MG63 (cell line): Measurements from ENCODE around the gene ZFR. TPM values are rescaled to one million over a fixed set of nuclear protein-coding genes. Genes with fewer than 3 reads are reported as not detected.

Experiments used
- DNase-seq: peaks from one replicate; pipeline ENCODE4 v3.0.0-alpha.2; 2020
- H3K27me3 ChIP-seq: fragments of 250-450 bp; sonication (Bioruptor Pico); 2 replicates; pipeline ENCODE4 v1.5.1; 2020; ENCODE audit warnings: mild to moderate bottlenecking, moderate library complexity
- H3K36me3 ChIP-seq: fragments of 250-450 bp; sonication (Bioruptor Pico); 2 replicates; pipeline ENCODE4 v1.5.1; 2020; ENCODE audit warnings: mild to moderate bottlenecking, moderate library complexity
- H3K4me3 ChIP-seq: fragments of 250-450 bp; sonication (Bioruptor Pico); 2 replicates; pipeline ENCODE4 v1.5.1; 2020; ENCODE audit warnings: mild to moderate bottlenecking, moderate library complexity
- H3K9me3 ChIP-seq: fragments of 250-450 bp; sonication (Bioruptor Pico); 2 replicates; pipeline ENCODE4 v1.5.1; 2020; ENCODE audit warnings: mild to moderate bottlenecking, moderate library complexity
- total RNA-seq: library from RNA; depleted of rRNA; stranded (reverse); fragments of >200 nt; shearing (Covaris generic); gene quantifications from 2 replicates; pipeline ENCODE4 v1.2.3, GENCODE V29; 2014; ENCODE audit warnings: low replicate concordance; rRNA removed

Gene ZFR
- total RNA-seq: 62.7 and 95.5 TPM in 2 replicates

DNA sequence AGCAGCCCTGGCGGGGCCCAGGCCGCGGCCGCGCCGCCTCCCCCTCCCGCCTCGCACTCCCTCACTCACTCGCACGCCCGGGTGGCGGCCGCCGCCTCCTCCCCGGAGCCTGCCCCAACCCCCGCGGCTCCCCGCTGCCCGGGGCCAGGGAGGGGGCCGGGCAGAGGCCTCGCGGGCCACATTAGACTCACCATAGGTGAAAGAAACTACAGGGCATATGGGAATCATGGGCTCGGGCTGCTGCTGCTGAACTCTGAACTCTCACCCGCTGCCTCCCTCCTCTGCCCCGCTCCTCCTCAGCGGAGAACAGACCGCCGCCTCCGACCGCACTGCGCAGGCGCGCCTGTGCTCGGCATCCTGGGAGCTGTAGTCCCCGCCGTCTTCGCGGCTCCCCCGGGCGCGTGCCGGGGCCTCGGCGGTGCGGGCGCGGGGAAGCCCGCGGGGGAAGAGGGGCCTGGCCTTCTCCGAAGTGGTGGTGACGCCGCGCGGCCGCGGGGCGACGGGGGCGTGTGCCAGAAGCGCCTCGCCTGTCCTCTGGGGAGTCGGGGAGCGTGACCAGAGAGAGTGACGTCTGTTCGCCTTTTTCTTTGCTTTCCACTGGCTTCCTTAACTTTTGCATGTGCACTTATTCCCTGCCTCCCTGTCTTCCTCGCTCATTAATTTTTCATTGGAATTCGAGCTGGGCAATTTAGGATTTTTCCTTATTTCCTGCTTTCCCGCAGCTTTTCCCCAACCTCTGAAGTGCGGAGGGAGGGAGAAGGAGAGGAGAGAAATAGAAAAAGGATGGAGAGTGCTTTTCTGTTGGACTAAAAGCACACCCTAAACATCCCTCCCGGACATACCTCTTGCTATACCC, at the start of gene ZFR:
Gene ZFR, minus strand, starts transcription at position 310 of the 856 bp plus-strand sequence. Its CDS starts 82 bp downstream, at position 228.
- H3K27me3 ChIP-seq: no peaks in the 10 kb centered on the region
- H3K36me3 ChIP-seq: peaks cover 22% of the 10 kb centered on the region
- peak within 1 kb of the TSS; percentile 74 for H3K4me3 ChIP-seq
- no peaks in the 10 kb centered on the region for H3K9me3 ChIP-seq
- DNase-seq: peak; percentile 95

DNA sequence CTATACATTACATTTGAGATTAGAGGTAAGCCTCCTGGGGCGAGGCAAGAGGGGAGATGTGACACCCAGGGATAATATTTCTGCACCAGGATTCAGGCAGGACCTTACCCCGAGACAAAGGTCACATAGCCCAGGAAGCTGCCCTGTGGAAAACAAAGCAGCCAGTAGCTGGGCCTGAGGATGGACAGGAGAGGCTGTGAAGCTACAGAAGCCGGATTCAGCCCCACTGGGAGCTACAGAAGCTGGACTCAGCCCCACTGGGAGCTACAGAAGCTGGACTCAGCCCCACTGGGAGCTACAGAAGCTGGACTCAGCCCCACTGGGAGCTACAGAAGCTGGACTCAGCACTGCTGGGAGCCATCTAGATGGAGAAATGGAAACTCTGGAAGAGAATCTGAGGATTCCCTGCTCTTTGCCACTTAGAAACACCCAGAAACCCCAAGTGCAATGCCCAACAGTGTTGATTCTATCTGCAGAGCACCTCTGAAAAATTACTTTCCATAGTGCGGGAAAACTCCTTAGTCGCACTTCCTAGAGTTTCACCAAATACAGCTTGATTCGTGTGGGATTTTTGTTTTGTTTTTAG, 46.5 kb upstream of the ZFR start:
- Histone ChIP-seq H3K36me3 (no peaks in the 10 kb centered on the region), H3K4me3 (no peak overlapping the region), H3K27me3 (no peaks in the 10 kb centered on the region), H3K9me3 (no peaks in the 10 kb centered on the region)
- DNase-seq: no peak

DNA sequence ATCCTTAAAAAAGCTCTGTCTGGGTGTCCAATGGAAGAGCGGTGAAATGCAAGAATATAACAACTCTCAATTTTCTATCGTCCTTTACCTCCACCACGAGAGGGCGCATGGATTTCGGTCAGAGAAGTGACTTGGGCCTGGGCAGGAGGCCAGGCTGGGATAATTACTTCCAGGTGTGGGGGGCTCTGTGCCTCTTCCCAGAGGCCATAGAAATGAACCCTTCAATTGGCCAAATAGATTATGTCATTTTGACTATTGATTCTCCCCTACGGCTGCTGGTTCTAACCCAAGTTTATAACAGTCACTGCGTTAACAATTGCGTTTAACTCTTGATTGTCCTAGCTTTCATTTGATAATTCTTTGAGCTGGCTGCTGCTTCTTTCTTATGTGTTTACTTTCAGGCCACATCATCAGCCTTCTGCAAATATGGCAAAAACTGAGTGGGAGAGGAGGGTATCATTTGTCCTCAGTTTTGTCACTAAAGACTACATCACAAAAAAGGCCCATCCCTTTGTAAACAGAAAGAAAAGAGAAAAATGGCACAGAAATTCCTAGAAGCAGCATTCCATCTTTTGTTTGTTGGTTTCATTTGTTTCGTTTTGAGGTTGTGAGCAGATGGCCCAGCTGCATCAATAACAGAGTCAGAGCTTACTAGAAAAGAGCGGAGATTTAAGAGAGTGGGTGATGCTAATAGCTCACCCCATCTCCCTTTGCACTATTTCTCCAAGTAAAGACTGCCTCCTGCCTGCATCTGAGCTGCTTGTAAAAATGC, 45.4 kb upstream of the ZFR start:
- H3K27me3 ChIP-seq: no peaks in the 10 kb centered on the region
- H3K4me3 ChIP-seq: no peak overlapping the region
- H3K9me3 ChIP-seq: no peaks in the 10 kb centered on the region
- peak; percentile 83 for DNase-seq
- H3K36me3 ChIP-seq: no peaks in the 10 kb centered on the region

DNA sequence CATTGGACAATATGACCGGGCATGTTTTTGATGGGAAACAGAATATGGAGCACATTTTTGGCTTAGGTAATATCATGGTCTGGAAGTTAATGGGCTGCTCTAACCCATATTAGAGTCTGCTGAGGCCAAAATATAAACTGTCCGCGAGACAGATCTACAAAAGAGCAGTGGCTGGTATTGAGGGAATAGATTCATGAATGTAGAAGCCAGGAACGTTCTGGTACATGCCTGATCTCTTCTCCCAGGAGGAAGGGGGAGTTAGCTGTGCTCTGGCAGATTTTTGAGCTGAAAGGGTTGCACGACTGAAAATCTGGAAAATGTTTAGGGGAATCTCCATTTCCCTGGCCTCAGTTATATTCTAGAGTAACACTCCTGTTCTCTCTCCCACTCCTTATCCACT, 42.9 kb upstream of the ZFR start:
- Histone ChIP-seq H3K9me3 (no peaks in the 10 kb centered on the region), H3K27me3 (no peaks in the 10 kb centered on the region), H3K4me3 (no peak overlapping the region), H3K36me3 (no peaks in the 10 kb centered on the region)
- DNase-seq: no peak

DNA sequence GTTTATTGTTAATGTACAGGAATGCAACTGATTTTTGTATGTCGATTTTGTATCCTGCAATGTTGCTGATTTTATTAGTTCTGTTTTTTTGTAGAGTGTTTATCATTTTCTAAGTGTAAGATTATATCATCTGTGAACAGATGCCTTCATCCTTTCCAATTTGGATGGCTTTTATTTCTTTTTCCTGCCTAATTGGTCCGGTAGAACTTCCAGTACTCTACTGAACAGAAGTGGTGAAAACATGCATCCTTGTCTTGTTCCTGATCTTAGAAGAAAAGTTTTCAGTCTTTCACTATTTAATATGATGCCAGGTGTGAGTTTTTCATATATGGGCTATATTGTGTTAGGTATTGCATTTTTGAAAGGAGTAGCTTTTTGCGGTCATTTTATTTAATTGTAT, 42.5 kb upstream of the ZFR start:
- Histone ChIP-seq H3K4me3 (no peak overlapping the region), H3K27me3 (no peaks in the 10 kb centered on the region), H3K9me3 (no peaks in the 10 kb centered on the region), H3K36me3 (no peaks in the 10 kb centered on the region)
- DNase-seq: no peak

DNA sequence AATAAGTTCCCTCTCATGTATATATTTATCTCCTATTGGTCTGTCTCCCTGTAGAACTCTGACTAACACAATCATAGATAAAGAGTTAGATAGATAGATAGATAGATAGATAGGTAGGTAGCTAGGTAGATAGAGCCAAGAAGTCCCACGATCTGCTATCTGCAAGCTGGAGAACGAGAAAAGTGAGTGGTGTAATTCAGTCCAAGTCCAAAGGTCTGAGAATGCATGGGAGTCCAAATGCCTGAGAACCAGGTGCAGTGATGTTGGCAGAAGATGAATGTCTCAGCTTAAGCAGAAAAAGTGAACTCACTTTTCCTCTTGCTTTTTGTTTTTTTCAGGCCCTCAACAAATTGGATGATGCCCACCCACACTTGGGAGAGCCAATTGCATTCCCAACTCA, 37.7 kb upstream of the ZFR start:
- H3K4me3 ChIP-seq: no peak overlapping the region
- no peaks in the 10 kb centered on the region for H3K27me3 ChIP-seq
- DNase-seq: no peak
- no peaks in the 10 kb centered on the region for H3K36me3 ChIP-seq
- no peaks in the 10 kb centered on the region for H3K9me3 ChIP-seq

DNA sequence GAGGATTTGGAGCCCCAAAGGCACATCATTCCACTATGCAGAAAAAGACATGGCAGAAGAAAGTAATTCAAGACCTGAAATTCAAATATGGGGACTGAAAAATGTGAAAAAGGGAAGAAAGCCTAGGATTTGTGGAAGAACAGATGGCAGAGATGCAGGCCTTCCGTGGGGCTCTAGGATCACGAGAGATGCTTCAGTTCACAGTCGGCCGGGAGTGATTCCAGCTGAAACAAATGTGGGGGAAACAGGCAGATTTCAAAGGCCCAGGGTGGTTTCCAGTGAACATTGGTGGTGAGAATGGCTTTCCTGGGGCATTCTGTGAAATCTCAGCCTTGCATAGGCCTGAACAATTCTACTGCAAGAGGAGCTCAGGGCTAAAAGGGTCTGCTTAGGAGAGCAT, 34.6 kb upstream of the ZFR start:
- Histone ChIP-seq H3K4me3 (no peak overlapping the region), H3K27me3 (no peaks in the 10 kb centered on the region), H3K9me3 (no peaks in the 10 kb centered on the region), H3K36me3 (no peaks in the 10 kb centered on the region)
- no peak for DNase-seq

DNA sequence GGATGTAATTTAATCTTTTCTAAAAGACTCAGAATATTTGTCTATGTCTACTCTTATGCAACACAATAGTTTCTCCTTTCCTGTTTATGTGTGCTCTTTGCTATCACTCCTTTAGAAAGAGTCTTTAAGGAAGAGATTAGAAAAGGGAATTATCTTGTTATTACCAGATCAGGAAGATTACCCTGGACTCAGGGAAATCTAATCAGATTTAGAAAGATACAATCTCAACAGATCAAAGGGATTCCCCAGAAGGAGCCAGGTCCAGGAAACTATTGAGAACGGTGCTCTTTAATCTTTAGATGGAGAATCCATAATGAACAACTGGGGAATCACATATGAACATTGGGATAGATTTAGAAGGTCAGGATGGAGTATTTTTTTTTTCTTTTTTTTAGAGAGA, 32.4 kb upstream of the ZFR start:
- DNase-seq: no peak
- Histone ChIP-seq H3K4me3 (no peak overlapping the region), H3K36me3 (no peaks in the 10 kb centered on the region), H3K27me3 (no peaks in the 10 kb centered on the region), H3K9me3 (no peaks in the 10 kb centered on the region)

DNA sequence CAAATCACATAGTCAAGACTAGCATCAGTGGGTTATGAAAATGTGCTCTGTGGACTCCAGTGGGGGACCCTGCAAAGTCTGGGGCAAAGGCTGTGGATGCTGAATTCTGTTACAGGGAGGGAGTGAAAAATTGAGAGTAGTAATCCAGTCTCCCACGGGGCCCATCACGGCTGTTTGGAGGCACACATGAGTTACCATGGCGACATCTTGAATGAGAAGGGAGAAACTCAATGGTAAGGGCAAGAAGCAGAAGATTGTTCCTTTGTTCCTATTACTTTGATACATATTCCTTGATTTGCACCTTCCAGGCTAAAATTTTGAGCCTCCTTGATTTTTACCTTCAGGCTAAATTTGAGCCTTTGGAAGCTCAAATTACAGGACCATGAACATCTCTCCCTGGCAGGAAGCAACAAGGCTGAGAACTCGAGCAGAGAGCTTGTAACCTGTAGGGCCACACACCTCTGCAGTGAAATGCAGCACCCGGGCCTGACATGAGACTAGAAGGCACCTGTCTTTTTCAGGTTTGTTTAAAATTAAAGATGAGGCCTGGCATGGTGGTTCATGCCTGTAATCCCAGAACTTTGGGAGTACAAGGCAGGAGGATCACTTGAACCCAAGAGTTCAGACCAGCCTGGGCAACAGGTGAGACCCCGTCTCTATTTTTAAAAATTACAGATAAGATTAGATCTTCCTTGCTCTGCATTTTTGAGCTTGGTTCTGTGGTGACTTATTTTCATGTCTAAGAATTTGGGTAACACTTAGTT, 31.0 kb upstream of the ZFR start:
- Histone ChIP-seq H3K9me3 (no peaks in the 10 kb centered on the region), H3K27me3 (no peaks in the 10 kb centered on the region), H3K4me3 (no peak overlapping the region), H3K36me3 (no peaks in the 10 kb centered on the region)
- DNase-seq: no peak

DNA sequence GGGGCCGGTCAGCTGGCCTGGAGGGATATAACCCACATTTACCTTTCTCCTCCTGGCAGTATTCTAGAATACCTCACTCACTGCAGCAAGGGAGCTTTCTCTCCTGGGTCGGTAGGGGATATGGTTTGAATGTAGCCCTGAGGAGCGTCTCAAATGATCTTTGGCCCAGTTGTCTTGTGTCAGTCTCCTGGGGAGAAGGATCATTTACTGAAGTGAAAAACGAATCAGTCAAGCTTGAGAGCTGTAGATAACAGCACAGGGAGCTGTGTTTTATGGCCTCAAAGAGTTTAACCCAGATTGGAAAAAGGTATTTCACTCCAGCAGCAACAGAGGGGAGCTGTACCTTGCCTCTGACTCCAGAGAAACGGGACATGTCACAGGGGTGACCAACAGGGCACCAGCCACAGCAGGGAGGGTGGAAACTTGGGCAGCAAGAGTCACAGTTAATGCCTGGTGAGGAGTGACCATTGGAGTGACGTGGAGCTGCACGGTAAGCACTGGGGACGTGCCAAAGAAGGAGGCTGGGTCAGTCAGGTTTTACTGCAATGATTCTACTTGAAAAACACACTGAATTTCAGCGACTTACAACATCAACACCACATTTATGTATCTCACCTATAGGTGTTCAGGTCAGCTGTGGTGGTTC, 29.8 kb upstream of the ZFR start:
- no peaks in the 10 kb centered on the region for H3K36me3 ChIP-seq
- H3K9me3 ChIP-seq: no peaks in the 10 kb centered on the region
- no peak overlapping the region for H3K4me3 ChIP-seq
- DNase-seq: no peak
- H3K27me3 ChIP-seq: no peaks in the 10 kb centered on the region

DNA sequence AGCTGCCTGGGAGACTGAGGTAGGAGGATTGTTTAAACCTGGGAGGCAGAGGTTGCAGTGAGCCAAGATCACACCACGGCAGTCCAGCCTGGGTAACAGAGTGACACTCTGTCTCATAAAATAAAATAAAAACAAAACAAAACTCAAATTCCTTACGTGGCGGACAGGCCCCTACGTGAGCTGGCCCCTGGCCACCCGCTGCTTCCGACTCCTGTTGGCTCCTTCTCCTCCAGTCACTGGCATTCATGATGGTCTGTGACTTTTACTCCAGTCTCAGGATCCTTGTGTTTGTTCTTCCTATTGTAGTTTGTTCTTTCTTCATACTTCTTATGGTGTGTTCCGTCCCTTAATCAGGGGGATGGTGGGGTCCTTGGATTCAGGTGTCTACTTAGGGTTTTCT, 28.5 kb upstream of the ZFR start:
- no peak for DNase-seq
- Histone ChIP-seq H3K9me3 (no peaks in the 10 kb centered on the region), H3K36me3 (no peaks in the 10 kb centered on the region), H3K27me3 (no peaks in the 10 kb centered on the region), H3K4me3 (no peak overlapping the region)

DNA sequence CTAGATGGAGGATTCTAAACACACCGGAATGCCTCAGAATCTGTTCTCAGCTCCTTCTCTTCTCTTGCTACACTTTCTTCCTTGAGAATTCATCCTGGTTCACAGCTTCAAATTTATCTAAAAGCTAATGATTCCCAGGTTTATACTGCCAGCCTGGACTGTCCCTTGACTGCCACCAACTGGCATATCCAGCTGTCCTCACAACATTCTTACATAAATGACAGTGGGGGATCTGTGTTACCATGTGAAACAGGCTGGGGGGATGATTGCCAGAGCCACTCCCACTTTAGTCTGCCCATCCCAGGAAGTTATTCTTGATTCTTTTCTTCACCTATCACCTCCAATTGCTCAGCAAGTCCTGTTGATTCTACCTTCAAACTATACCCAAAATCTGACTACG, 27.2 kb upstream of the ZFR start:
- DNase-seq: no peak
- Histone ChIP-seq H3K4me3 (no peak overlapping the region), H3K36me3 (no peaks in the 10 kb centered on the region), H3K9me3 (no peaks in the 10 kb centered on the region), H3K27me3 (no peaks in the 10 kb centered on the region)

DNA sequence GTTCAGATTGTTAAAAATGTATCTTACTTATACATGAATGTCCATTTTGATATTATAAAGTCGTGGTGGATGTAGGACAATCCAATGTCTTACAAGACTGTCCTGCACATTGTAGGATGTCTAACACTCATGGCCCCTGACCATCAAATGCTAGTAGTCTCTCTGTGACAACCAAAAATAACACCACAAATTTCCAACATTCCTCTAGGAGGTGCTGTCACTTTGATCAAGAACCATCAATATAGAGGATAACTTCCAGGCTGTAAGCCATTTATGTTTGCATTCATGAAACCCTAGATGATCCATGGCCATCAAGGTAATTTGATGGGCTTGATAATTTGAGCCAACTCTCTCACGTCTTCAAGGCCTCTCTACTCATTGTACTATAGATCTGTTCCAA, 20.5 kb upstream of the ZFR start:
- Histone ChIP-seq H3K4me3 (no peak overlapping the region), H3K9me3 (0 out of 2 replicates have a peak, but pooled peaks cover 1% of the 10 kb centered on the region), H3K36me3 (no peaks in the 10 kb centered on the region), H3K27me3 (no peaks in the 10 kb centered on the region)
- no peak for DNase-seq

DNA sequence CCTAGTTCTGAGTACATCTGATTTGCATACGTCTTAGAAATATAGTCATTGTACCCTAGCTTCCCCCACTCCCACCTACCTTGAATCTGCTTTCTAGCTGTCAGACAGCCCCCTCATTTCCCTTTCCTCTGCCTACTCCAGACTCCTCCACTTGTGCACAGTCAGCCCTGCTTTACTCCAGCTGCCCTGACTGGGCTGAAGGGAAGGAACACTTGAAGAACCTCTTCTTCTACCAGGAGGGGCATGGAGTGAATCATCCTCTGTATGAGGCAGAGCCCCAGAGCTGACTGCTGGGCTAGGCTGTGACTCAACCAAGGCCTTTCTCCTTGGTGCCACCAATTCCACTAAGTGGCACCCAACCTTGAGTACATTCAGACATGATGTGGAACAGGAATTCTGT, 18.1 kb upstream of the ZFR start:
- no peak overlapping the region for H3K4me3 ChIP-seq
- H3K9me3 ChIP-seq: 0 out of 2 replicates have a peak, but pooled peaks cover 2% of the 10 kb centered on the region
- no peaks in the 10 kb centered on the region for H3K36me3 ChIP-seq
- peak; percentile 72 for DNase-seq
- no peaks in the 10 kb centered on the region for H3K27me3 ChIP-seq

DNA sequence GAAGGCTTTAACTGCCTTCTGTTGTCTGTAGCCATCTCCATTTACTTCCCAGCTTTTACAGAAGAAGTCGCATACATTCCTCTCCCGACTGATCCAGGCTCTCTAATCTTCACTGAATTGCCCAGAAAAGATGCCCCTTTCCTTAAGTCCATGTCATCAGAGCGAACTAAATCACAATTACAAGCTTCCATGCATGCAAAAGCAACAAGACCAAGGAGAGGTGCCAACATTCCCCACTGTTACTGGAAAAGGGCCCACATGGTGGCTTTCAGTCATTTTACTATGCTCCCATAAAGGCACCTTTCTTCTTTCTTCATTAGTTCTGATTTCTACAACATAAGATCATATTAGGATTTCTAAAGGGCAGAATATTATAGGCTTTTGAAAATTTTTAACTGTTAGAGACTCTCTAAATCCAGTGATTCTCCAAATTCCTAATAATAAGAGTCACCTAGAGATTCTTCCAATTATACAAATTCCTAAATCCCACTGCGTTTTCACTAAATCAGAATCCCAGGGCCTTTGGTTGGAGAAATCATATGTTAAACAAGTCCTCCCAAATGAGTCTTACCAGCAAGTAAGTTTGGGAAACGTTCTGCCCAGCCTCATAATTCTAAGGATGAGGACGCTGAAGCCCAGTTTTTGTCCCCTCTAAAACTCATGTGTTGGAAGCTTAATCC, 17.0 kb upstream of the ZFR start:
- DNase-seq: no peak
- no peak overlapping the region for H3K4me3 ChIP-seq

DNA sequence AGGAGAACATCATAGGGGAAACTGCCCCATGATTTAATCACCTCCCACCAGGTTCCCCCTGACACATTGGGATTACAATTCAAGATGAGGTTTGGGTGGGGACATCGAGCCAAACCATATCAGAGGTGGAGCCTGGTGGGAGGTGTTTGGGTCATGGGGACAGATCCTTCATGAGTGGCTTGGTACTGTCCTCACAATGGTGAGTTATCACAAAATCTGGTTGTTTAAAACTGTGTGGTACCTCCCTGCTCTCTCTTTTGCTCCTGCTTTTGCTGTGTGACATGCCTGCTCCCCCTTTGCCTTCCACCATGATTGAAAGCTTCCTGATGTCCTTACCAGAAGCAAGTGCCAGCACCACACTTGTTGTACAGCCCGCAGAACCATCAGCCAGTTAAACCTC, 16.2 kb upstream of the ZFR start:
- Histone ChIP-seq H3K4me3 (no peak overlapping the region), H3K9me3 (0 out of 2 replicates have a peak, but pooled peaks cover 2% of the 10 kb centered on the region), H3K27me3 (no peaks in the 10 kb centered on the region), H3K36me3 (no peaks in the 10 kb centered on the region)
- DNase-seq: no peak

More for the DNA sequence above, 17.0 kb upstream of the ZFR start:
- Histone ChIP-seq H3K9me3 (0 out of 2 replicates have a peak, but pooled peaks cover 2% of the 10 kb centered on the region), H3K36me3 (no peaks in the 10 kb centered on the region), H3K27me3 (no peaks in the 10 kb centered on the region)
